ENCODE data around the gene SORCS2. TPM values are rescaled to one million over a fixed set of nuclear protein-coding genes. Genes with fewer than 3 reads are reported as not detected.

The SORCS2 gene
- total RNA-seq, 2 donors from 2014 or later = 0.25 TPM; not detected in 1

- DNase-seq (ENCODE audit: low spot score in 2 of 2) (no peak), ATAC-seq (no peak)
- H3K9me3 Mint-ChIP-seq = peaks cover 5 to 7% of the 10 kb centered on the region in 2 donors
- H3K27ac Mint-ChIP-seq = no peak overlapping the region
- no peaks in the 10 kb centered on the region for H3K36me3 Mint-ChIP-seq
Observed at GRCh38 chr4:7540654-7541413, 348.5 kb downstream of the SORCS2 start.

GRCh38 chr4:7541414-7541810 lies 349.1 kb downstream of the SORCS2 start:
- Mint-ChIP-seq H3K27ac (no peak overlapping the region), H3K36me3 (no peaks in the 10 kb centered on the region), H3K9me3 (peaks cover 5 to 7% of the 10 kb centered on the region in 2 donors)
- no peak for DNase-seq (ENCODE audit: low spot score in 2 of 2)
- ATAC-seq = no peak

- DNase-seq (ENCODE audit: low spot score in 2 of 2) (no peak), ATAC-seq (no peak)
- H3K9me3 Mint-ChIP-seq = peaks cover 5 to 7% of the 10 kb centered on the region in 2 donors
- no peak overlapping the region for H3K27ac Mint-ChIP-seq
- H3K36me3 Mint-ChIP-seq = no peaks in the 10 kb centered on the region
Observed at GRCh38 chr4:7542781-7543180, 350.4 kb downstream of the SORCS2 start.

- DNase-seq (ENCODE audit: low spot score in 2 of 2) (no peak), ATAC-seq (no peak)
- no peak overlapping the region for H3K27ac Mint-ChIP-seq
Observed at GRCh38 chr4:7546152-7546808, 353.9 kb downstream of the SORCS2 start.

DNA sequence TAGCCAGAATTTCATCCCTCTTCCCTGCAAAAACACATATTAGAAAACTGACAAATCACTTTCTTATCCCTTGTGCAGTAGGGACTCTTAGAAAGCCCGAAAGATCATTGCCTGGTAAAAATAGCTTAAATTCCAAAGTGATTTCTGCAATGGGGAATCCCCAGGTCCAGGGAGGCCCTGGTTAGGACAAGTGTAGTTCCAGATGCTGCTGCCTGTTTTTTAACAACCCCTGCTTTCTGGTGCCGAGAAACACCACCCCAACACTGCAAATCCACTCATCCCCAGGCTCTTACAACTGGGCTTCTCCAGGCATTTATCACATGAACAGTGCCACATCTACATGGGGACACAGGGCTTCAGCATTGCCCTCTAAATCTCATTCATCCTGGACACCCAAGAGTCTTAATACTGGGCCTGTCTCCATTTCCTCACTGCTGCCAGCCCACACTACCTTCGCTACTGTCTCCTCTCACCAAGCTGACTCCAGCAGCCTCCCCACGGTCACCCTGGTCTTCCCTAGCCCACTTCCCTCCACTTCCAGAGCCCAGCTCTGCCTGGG lies 354.6 kb downstream of the SORCS2 start:
- no peak for ATAC-seq
- no peak overlapping the region for H3K27ac Mint-ChIP-seq
- no peaks in the 10 kb centered on the region for H3K36me3 Mint-ChIP-seq
- DNase-seq (ENCODE audit: low spot score in 2 of 2) = no peak
- peaks cover 3 to 9% of the 10 kb centered on the region in 2 donors for H3K9me3 Mint-ChIP-seq

More at GRCh38 chr4:7546152-7546808, 353.9 kb downstream of the SORCS2 start:
- Mint-ChIP-seq H3K36me3 (no peaks in the 10 kb centered on the region), H3K9me3 (peaks cover 3 to 9% of the 10 kb centered on the region in 2 donors)

DNA sequence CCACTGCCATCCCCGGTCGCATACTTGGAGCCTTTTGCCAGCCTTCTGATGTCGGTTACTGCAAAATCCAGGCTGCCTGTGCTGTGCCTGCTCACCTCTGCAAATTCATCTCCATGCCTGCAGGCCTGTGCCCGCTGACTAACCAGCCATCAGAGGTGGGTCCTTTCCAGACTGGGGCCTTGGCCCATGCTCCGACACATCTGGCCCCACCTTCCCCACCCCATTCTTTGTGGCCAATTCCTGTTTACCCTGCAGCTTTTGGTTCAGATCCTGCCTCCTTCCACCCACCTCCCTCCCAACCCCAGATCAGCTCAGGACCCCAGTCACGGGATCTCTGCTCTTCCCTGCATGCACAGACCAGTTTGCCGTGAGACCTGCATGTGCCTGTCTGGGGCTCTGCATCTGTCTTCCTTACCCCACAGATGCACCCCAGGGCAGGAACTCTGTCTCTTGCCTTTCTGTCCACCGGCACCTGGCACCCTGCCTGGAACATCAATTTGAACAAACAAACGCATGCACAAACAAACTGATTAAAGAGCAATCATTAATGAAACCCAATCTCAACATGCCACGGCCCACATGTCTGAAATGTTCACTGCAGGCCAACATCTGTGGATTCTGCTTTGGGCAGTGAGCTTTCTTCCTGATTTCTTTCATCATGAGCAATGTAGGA lies 355.2 kb downstream of the SORCS2 start:
- Mint-ChIP-seq H3K27ac (no peak overlapping the region), H3K36me3 (peaks cover 2 to 5% of the 10 kb centered on the region in 2 donors), H3K9me3 (peaks cover 4 to 8% of the 10 kb centered on the region in 2 donors)
- no peak for DNase-seq (ENCODE audit: low spot score in 2 of 2)
- no peak for ATAC-seq

DNA sequence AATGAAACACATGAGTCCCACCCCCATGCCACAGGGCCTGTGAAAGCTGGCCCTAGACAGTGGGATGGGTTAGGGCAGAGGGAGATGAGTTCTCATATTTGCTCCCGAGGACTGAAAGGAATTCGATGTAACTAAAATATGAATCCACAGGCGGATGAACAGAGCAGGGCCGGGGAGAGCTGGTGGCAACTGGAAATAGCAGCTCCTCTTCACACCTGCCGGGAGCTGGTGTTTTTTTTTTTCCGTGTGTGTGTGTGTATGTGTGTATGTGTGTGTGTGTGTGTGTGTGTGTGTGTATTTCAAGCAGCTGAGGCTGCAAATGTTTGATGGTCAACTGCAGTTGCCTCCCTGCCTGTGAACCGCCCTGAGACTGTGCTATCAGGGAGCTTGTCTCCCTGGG lies 357.5 kb downstream of the SORCS2 start:
- DNase-seq (ENCODE audit: low spot score in 2 of 2) = no peak
- peaks cover 19 to 23% of the 10 kb centered on the region in 2 donors for H3K36me3 Mint-ChIP-seq
- no peak for ATAC-seq
- H3K27ac Mint-ChIP-seq = no peak overlapping the region
- H3K9me3 Mint-ChIP-seq = peaks cover 20 to 30% of the 10 kb centered on the region in 2 donors

- H3K27ac Mint-ChIP-seq = no peak overlapping the region
- H3K36me3 Mint-ChIP-seq = peaks cover 25 to 28% of the 10 kb centered on the region in 2 donors
- peaks cover 26 to 40% of the 10 kb centered on the region in 2 donors for H3K9me3 Mint-ChIP-seq
- ATAC-seq (no peak), DNase-seq (ENCODE audit: low spot score in 2 of 2) (no peak)
Observed at GRCh38 chr4:7552466-7552865, 360.1 kb downstream of the SORCS2 start.

DNA sequence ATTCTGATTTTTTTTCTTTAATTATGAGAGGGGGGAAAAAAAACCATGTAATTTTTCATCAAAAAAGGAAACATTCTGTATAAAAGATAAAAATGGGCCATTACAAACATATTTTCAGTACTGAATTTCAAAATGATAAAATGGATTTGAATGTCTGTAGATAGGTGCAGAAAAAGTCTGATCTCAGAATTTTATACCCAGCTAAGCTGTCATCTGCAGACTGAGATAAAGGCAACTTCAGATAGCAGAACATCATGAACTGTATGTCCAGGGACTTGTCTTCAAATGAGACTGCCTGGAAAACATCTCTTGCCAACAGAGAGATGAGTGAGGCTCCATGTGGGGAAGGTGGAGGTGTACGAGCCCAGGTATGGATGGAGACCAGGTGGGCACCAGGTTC lies 360.9 kb downstream of the SORCS2 start:
- DNase-seq (ENCODE audit: low spot score in 2 of 2) (no peak), ATAC-seq (no peak)
- peaks cover 26 to 40% of the 10 kb centered on the region in 2 donors for H3K9me3 Mint-ChIP-seq
- no peak overlapping the region for H3K27ac Mint-ChIP-seq
- peaks cover 25 to 31% of the 10 kb centered on the region in 2 donors for H3K36me3 Mint-ChIP-seq

GRCh38 chr4:7554905-7555304 lies 362.6 kb downstream of the SORCS2 start:
- Mint-ChIP-seq H3K9me3 (peaks cover 26 to 37% of the 10 kb centered on the region in 2 donors), H3K27ac (no peak overlapping the region)
- ATAC-seq = no peak

GRCh38 chr4:7556558-7556957 lies 364.2 kb downstream of the SORCS2 start:
- no peak for ATAC-seq
- peaks cover 26 to 37% of the 10 kb centered on the region in 2 donors for H3K9me3 Mint-ChIP-seq
- peaks cover 25 to 31% of the 10 kb centered on the region in 2 donors for H3K36me3 Mint-ChIP-seq

More at GRCh38 chr4:7554905-7555304, 362.6 kb downstream of the SORCS2 start:
- DNase-seq (ENCODE audit: low spot score in 2 of 2) = no peak
- H3K36me3 Mint-ChIP-seq = peaks cover 25 to 31% of the 10 kb centered on the region in 2 donors

DNA sequence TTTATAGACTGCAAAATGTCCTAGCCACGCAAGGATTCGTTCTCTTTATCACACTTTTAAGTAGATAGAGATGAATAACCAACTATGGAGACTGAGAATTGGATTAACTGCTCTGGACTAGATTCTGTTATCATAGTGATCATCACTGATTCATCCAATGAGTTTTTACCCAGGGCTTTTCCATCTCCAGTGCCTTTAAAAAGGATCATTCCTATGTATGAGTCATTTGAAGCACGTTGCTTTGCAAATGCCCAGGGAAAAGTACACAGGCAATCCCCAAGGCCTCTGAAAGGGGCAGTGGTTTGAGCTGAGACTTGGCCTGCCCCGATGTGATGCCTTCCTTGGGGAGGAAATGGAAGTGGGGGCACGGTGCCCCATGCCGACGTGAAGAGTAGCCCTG lies 365.1 kb downstream of the SORCS2 start:
- Mint-ChIP-seq H3K36me3 (peaks cover 24 to 26% of the 10 kb centered on the region in 2 donors), H3K9me3 (peaks cover 26 to 33% of the 10 kb centered on the region in 2 donors), H3K27ac (no peak overlapping the region)
- ATAC-seq (no peak), DNase-seq (ENCODE audit: low spot score in 2 of 2) (no peak)

More at GRCh38 chr4:7556558-7556957, 364.2 kb downstream of the SORCS2 start:
- DNase-seq (ENCODE audit: low spot score in 2 of 2) = no peak
- H3K27ac Mint-ChIP-seq = no peak overlapping the region

DNA sequence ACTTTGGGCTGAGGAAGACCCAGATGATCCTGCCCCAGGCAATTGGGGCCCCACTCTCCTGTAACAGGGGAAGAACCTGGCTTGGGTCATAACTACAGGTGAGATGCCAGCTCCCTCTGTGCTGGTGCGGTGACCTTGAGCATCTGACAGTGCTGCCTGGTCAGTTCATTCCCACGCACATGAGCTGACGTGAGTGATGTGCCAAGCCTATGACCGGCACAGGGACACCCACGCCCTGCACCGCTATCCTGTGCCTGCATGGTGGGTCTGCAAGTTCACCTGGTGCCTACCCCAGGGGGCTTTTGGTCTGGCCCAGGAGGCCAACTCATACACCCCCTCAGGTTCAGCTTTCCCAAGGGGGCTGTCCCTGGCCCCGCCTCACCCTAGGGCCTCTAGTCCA lies 366.1 kb downstream of the SORCS2 start:
- H3K9me3 Mint-ChIP-seq = peaks cover 17 to 24% of the 10 kb centered on the region in 2 donors
- DNase-seq (ENCODE audit: low spot score in 2 of 2) = no peak
- no peak for ATAC-seq
- H3K27ac Mint-ChIP-seq = no peak overlapping the region
- H3K36me3 Mint-ChIP-seq = peaks cover 14 to 16% of the 10 kb centered on the region in 2 donors

- no peak overlapping the region for H3K27ac Mint-ChIP-seq
- peaks cover 10 to 12% of the 10 kb centered on the region in 2 donors for H3K36me3 Mint-ChIP-seq
- DNase-seq (ENCODE audit: low spot score in 2 of 2) = no peak
- ATAC-seq = no peak
- H3K9me3 Mint-ChIP-seq = peaks cover 10 to 15% of the 10 kb centered on the region in 2 donors
Observed at GRCh38 chr4:7559316-7559715, 367.0 kb downstream of the SORCS2 start.

GRCh38 chr4:7559741-7560395 lies 367.5 kb downstream of the SORCS2 start:
- Mint-ChIP-seq H3K9me3 (peaks cover 6 to 10% of the 10 kb centered on the region in 2 donors), H3K36me3 (peaks cover 6 to 7% of the 10 kb centered on the region in 2 donors), H3K27ac (no peak overlapping the region)
- no peak for ATAC-seq
- no peak for DNase-seq (ENCODE audit: low spot score in 2 of 2)

- ATAC-seq (no peak), DNase-seq (ENCODE audit: low spot score in 2 of 2) (no peak)
- Mint-ChIP-seq H3K27ac (no peak overlapping the region), H3K9me3 (peaks cover 0 to 6% of the 10 kb centered on the region in 2 donors), H3K36me3 (peaks cover 0 to 7% of the 10 kb centered on the region in 2 donors)
Observed at GRCh38 chr4:7561557-7561956, 369.2 kb downstream of the SORCS2 start.

Data from activated naive CD4-positive, alpha-beta T cell treated with anti-CD3 and anti-CD28 coated beads, Interleukin-2, amount 50 U/mL, for 72 hours (primary cell).